ENCODE data around the gene RHOBTB3.
A peak's percentile ranks its signal among the peaks of the same experiment; 100 is the strongest.

RHOBTB3 gene

GRCh38 chr5:95841914-95842812, 111.0 kb downstream of the RHOBTB3 start:
- DNase-seq (ENCODE audit: low spot score) = no peak

DNA sequence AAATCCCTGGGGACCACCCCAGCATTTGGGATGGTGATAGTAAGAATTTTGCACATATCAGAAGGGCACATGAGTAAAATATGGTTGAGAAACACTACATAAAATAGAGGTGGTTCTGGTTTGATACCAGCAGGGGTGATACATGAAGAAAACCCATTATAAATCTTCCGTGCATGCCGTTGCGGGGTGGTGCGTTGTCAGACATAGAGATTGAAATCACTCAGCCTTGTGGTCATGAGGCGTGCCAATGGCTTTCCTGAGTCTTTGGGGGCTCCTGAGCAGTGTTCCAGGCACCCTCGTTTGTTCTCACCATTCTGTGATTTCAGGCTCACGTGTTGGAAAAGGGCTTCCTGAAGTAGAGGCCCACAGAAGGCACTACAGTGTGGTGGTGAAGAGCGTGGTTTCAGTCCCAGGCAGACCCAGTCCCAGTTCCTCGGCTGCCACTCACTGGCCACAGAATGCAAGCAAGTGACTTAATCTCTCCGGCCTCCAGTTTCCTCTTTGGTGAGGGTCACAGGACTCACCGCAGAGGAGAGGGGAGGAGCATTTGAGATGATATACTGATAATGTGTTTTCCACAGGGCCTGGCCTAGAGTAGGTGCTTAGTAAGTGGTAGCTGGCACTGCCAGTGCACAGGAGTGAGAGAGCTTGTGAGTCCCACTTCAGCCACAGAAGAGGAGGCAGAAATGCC, 111.9 kb downstream of the RHOBTB3 start:
- peak; percentile 77 for DNase-seq (ENCODE audit: low spot score)

GRCh38 chr5:95843733-95844223, 112.6 kb downstream of the RHOBTB3 start:
- DNase-seq (ENCODE audit: low spot score) = no peak

DNA sequence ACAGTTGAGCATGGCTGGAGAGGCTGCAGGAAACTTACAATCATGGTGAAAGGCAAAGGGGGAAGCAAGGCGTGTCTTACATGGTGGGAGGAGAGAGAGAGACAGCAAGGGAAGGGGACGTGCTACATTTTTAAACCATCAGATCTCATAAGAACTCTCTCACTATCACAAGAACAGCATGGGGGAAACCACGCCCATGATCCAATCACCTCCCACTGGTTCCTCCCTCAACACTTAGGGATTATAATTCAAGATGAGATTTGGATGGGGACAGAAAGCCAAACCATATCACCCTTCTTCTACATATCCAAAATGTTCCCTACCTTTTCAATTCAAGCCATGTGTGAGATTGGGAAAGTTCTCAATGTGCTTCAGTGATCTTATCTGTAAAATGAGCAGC, 114.3 kb downstream of the RHOBTB3 start:
- DNase-seq (ENCODE audit: low spot score) = no peak
